AG10803 (cell line): Measurements from ENCODE around the gene GALNT10.
A peak's percentile ranks its signal among the peaks of the same experiment; 100 is the strongest.

Source experiments
- DNase-seq: peaks from one replicate; pipeline ENCODE4 v3.0.0; 2010; ENCODE audit warnings: low read depth
- H3K4me3 ChIP-seq: 2 replicates; pipeline ENCODE4 v1.5.1; 2011; ENCODE audit warnings: mild to moderate bottlenecking, low read length, control low read depth
- CTCF ChIP-seq: conservative IDR thresholded peaks from 2 replicates; pipeline ENCODE4 v1.5.1; 2011; ENCODE audit warnings: mild to moderate bottlenecking, low read length, control low read depth, inconsistent platforms

GALNT10 gene

GRCh38 chr5:154403234-154403633 is 212.7 kb downstream of the GALNT10 start:
- TF ChIP-seq CTCF, result no peak
- no peak for DNase-seq
- H3K4me3 ChIP-seq, result no peak overlapping the region

- H3K4me3 ChIP-seq, result no peak overlapping the region
- TF ChIP-seq CTCF, result no peak
- DNase-seq, result peak; percentile 27
Measured at GRCh38 chr5:154403776-154404387, 213.3 kb downstream of the GALNT10 start.

DNA sequence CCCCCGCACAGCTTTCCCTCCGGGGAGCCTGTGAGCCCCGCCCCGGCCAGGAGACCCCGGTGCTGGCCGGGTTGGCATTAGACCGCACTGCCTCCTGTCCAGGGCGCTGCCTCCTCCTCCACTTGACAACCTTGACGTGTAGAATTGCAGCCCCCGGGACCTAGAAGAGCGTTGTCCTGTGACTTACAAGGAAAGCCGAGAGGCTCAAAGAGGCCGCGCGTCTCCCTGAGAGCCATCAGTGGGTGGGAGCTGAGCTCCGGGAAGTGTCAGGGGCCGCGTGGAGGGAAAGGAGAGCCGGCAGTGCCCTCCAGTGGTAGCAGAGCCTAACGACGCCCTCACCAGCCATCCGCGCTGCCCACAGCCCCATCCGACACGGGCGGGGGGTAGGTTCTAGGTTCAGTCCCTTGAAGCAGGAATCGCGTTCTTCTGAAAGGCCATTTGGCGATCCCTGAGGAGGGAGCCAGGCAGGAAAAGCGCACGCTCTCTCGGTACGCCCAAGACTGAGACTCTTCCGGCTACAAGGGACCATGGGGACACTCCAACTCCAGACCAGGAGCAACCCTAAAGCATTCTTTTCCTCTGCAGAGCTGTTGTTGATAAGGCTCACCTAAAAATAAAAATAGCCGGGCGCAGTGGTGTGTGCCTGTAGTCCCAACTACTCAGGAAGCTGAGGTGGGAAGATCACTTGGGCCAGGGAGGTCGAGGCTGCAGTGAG is 214.7 kb downstream of the GALNT10 start:
- H3K4me3 ChIP-seq, result peak overlapping the region; percentile 51
- peak; percentile 66 for DNase-seq
- peak; percentile 74 for TF ChIP-seq CTCF

DNA sequence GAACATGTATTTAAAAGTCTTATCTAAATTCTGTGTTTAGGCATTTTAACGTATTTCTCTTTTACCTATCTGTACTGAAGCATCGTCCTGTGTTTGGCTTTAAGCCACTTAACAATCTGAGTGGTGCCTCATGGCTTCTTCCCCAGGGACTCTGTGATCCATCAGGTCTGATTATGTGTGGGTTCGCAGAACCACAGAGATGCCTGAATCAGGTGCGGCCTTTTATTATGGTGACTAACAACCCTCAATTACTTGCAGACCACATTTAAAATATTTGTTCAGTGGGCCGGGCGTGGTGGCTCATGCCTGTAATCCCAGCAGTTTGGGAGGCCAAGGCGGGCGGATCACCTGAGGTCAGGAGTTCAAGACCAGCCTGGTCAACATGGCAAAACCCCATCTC is 215.7 kb downstream of the GALNT10 start:
- no peak overlapping the region for H3K4me3 ChIP-seq
- peak; percentile 8 for DNase-seq
- no peak for TF ChIP-seq CTCF

DNA sequence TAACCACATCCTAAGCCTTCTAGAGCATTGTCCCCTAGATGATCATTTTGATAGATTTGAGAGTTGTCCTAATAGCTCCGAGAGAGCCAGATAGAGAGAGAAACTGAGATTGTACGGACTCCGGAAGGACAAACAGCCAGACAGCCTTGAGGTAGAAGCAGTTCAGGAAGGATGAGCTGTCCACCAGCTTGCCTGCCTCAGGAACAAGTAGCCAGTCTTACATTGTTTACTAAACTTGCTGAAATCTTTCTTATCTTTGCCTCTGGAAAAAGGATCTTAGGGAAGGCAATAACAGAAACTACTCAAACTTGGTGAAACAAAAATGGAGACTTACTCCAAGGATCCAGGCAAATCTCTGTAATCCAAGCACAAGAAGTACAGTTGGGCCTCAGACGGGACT is 216.3 kb downstream of the GALNT10 start:
- no peak for TF ChIP-seq CTCF
- no peak overlapping the region for H3K4me3 ChIP-seq
- no peak for DNase-seq

- DNase-seq, result no peak
- no peak for TF ChIP-seq CTCF
- H3K4me3 ChIP-seq, result no peak overlapping the region
Measured at GRCh38 chr5:154408811-154409210, 218.3 kb downstream of the GALNT10 start.

DNA sequence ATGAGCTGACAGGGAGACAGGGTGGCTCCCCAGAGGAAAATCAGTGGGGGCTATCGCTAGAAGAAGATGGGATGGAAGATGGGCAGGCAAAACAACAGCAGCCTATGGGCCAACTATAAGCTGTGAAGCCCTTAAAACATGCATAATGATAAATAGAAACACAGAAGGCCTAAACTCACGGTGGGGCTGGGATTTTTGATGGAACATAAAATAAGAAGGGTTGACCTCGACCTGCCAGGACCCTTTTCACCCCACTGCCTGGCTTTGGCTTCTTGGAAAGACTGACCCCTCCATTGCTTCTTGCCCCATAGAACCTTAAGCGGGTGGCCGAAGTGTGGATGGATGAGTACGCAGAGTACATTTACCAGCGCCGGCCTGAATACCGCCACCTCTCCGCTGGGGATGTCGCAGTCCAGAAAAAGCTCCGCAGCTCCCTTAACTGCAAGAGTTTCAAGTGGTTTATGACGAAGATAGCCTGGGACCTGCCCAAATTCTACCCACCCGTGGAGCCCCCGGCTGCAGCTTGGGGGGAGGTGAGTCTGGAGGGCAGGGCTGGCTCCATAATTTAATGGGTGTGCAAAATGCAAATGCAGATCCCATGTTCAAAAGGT is 218.8 kb downstream of the GALNT10 start:
- DNase-seq, result no peak
- TF ChIP-seq CTCF, result no peak
- H3K4me3 ChIP-seq, result no peak overlapping the region
